Neural progenitor cell (in vitro differentiated cells): ENCODE data around the gene PCNX3.

ENCODE experiments used
- EZH2phosphoT487 ChIP-seq: fragments of 200-600 bp; sonication (generic); IDR thresholded peaks from 2 replicates; pipeline ENCODE4 v1.6.1; 2017; ENCODE audit warnings: antibody characterized with exemption
- TF ChIP-seq, protein P1 (sequence below): fragments of 200-600 bp; sonication (generic); IDR thresholded peaks from 2 replicates; pipeline ENCODE4 v1.5.1; 2017; ENCODE audit warnings: antibody characterized with exemption, mild to moderate bottlenecking

DNA sequence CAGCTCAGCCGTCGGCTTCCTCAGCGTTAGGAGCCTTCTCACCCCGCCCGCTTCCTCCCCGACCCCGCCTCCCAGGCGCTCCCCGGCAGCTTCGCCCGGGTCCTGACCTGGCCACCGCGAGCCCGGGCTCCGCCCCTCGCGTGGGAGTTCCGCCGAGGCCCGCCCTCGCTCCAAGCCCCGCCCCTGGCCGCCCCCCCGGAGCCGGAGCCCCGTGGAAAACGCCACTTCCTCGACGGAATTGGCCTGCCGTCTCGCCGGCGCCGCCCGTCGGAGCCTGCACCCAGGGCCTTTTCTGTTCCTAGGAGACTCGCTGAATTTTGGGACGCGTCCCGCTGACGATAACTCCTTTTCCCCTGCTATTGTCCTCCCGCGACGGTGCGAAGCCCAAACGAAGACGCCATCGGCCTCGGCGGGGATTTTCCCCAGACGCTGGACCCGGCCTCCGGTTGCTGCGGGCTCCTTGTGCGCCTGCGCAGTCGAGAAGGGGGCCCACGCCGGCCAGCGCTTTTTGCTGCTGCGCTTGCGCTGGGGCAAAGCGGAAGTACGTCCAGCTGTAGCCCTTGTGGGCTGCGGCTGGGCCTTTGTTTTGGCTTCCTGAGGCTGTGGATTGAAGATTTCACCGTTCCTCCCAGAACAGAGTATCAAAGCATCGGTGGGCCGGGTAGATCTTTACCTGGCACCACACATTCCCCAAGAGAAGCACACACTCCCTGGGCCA lies 37.1 kb downstream of the PCNX3 start:
- TF ChIP-seq, protein P1, sequence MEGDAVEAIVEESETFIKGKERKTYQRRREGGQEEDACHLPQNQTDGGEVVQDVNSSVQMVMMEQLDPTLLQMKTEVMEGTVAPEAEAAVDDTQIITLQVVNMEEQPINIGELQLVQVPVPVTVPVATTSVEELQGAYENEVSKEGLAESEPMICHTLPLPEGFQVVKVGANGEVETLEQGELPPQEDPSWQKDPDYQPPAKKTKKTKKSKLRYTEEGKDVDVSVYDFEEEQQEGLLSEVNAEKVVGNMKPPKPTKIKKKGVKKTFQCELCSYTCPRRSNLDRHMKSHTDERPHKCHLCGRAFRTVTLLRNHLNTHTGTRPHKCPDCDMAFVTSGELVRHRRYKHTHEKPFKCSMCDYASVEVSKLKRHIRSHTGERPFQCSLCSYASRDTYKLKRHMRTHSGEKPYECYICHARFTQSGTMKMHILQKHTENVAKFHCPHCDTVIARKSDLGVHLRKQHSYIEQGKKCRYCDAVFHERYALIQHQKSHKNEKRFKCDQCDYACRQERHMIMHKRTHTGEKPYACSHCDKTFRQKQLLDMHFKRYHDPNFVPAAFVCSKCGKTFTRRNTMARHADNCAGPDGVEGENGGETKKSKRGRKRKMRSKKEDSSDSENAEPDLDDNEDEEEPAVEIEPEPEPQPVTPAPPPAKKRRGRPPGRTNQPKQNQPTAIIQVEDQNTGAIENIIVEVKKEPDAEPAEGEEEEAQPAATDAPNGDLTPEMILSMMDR: no peak
- no peak for TF ChIP-seq EZH2phosphoT487
